Immature natural killer cell (primary cell): ENCODE results near the gene DOCK1. TPM values are rescaled to one million over a fixed set of nuclear protein-coding genes. Genes with fewer than 3 reads are reported as not detected.
A peak's percentile ranks its signal among the peaks of the same experiment; 100 is the strongest.

Experiments
- DNase-seq, 3 donors: peaks; one replicate each; pipeline ENCODE4 v3.0.0; 2022; ENCODE audit warnings: mixed read lengths in 1 of 3
- H3K27ac Mint-ChIP-seq, 6 donors: one replicate each; pipeline ENCODE4 v1.8.0; 2020; ENCODE audit warnings: mixed read lengths in 6 of 6, mild to moderate bottlenecking in 5 of 6, inconsistent platforms in 4 of 6, moderate library complexity in 3 of 6
- H3K27me3 Mint-ChIP-seq, 3 donors: one replicate each; pipeline ENCODE4 v1.8.0; 2020 to 2021; ENCODE audit warnings: low read depth in 3 of 3, mild to moderate bottlenecking in 3 of 3, mixed read lengths in 3 of 3, moderate library complexity in 3 of 3, inconsistent platforms in 1 of 3
- H3K36me3 Mint-ChIP-seq, 3 donors: one replicate each; pipeline ENCODE4 v1.8.0; 2020; ENCODE audit warnings: mixed read lengths in 3 of 3, inconsistent platforms in 2 of 3, mild to moderate bottlenecking in 2 of 3
- H3K4me1 Mint-ChIP-seq, 2 donors: one replicate each; pipeline ENCODE4 v1.8.0; 2020; ENCODE audit warnings: inconsistent platforms in 2 of 2, mild to moderate bottlenecking in 2 of 2, mixed read lengths in 2 of 2, moderate library complexity in 1 of 2
- H3K4me3 Mint-ChIP-seq, 5 donors: one replicate each; pipeline ENCODE4 v1.8.0; 2020; ENCODE audit warnings: mild to moderate bottlenecking in 5 of 5, mixed read lengths in 5 of 5, inconsistent platforms in 3 of 5, moderate library complexity in 3 of 5
- H3K9me3 Mint-ChIP-seq, 6 donors: one replicate each; pipeline ENCODE4 v1.8.0; 2020; ENCODE audit warnings: mild to moderate bottlenecking in 6 of 6, mixed read lengths in 6 of 6, inconsistent platforms in 4 of 6, moderate library complexity in 3 of 6
- polyA plus RNA-seq, 3 donors: library from polyadenylated mRNA; unstranded; fragments of 300-500 nt; fragmentation: Illumina TruSeq; gene quantifications; one replicate each; pipeline ENCODE4 v1.2.3, GENCODE V29; 2021

DOCK1 gene
- polyA plus RNA-seq, 3 donors from 2014 or later, result 0.37 TPM; not detected in 2

GRCh38 chr10:127345231-127345965 lies 440.2 kb downstream of the DOCK1 start:
- Mint-ChIP-seq H3K27ac (no peak overlapping the region), H3K9me3 (no peaks in the 10 kb centered on the region), H3K4me3 (no peak overlapping the region), H3K27me3 (peaks cover 3 to 8% (median 6%) of the 10 kb centered on the region in 3 donors), H3K36me3 (no peaks in the 10 kb centered on the region), H3K4me1 (no peaks in the 10 kb centered on the region)
- DNase-seq, result no peak

DNA sequence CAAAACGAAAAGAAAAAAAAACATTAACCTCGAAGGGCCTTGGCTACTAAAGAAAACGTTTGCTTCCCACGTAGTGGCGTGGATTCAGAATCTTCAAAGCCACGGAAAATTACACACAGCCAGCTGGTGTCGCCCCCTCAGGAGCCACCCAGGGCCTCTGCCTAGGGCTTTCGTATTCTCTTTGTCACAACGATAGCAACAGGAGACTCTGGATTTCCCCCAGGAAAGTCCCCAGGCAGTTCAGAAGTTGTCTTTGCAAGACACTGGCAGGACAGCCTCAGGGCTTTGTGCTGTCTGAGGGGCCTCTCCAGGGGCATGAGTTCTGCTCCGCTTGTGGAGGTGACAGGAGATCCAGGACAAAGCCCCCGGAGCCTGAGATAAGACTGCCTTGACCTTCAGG lies 441.4 kb downstream of the DOCK1 start:
- Mint-ChIP-seq H3K4me1 (no peaks in the 10 kb centered on the region), H3K4me3 (no peak overlapping the region), H3K27me3 (peaks cover under 1 to 6% (median 6%) of the 10 kb centered on the region in 3 donors), H3K27ac (no peak overlapping the region), H3K36me3 (no peaks in the 10 kb centered on the region), H3K9me3 (no peaks in the 10 kb centered on the region)
- DNase-seq, result no peak

DNA sequence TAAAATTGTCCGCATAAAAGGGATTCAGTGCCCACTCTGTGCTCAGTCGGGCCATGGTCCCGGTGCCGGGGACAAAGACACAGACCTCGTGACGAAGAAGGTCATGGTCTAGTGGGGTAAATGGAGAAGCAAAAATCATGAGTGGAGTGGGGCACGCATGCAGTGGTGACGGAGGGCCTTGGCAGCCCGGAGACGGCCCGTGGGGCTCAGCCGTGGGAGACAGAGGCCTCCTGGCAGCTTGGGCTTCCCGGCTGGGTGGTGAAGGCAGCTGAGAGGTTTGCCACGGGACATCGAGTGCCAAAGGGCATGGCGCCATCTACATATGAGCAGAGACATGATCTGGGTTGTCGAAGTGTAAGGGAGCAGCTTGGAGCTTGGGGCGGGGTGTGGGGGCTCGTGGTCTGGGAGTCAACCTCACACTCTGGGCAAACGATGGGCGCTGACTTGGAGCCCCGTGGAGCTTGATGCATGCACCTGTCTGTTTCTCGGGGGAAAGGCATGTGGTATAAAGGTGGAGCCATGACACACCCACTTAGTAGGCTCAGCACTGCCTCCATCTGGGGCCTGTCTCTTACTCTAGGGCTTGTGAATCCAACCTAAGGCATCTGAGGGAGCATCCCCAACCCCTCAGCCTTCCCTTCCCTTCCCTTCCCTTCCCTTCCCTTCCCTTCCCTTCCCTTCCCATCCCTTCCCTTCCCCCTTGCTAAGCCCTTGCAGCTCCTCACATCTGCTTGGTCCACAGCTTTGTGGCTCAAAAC lies 442.2 kb downstream of the DOCK1 start:
- Mint-ChIP-seq H3K4me3 (no peak overlapping the region), H3K27ac (no peak overlapping the region), H3K4me1 (no peaks in the 10 kb centered on the region), H3K9me3 (no peaks in the 10 kb centered on the region), H3K36me3 (no peaks in the 10 kb centered on the region), H3K27me3 (peaks cover 0 to 6% (median 4%) of the 10 kb centered on the region in 3 donors)
- DNase-seq, result peak in 2 of 3 donors; percentile 2 to 15

- Mint-ChIP-seq H3K27ac (no peak overlapping the region), H3K9me3 (no peaks in the 10 kb centered on the region), H3K4me3 (no peak overlapping the region), H3K36me3 (no peaks in the 10 kb centered on the region), H3K4me1 (peaks cover 0 to 7% of the 10 kb centered on the region in 2 donors), H3K27me3 (peaks cover 0 to 4% (median 2%) of the 10 kb centered on the region in 3 donors)
- DNase-seq, result no peak
Observed at GRCh38 chr10:127349737-127350136, 444.5 kb downstream of the DOCK1 start.

GRCh38 chr10:127351542-127351941 lies 446.3 kb downstream of the DOCK1 start:
- Mint-ChIP-seq H3K36me3 (no peaks in the 10 kb centered on the region), H3K27ac (no peak overlapping the region), H3K9me3 (no peaks in the 10 kb centered on the region), H3K4me1 (peaks cover 0 to 9% of the 10 kb centered on the region in 2 donors), H3K27me3 (peaks cover 0 to 4% (median 2%) of the 10 kb centered on the region in 3 donors), H3K4me3 (no peak overlapping the region)
- no peak for DNase-seq

GRCh38 chr10:127353544-127353943 lies 448.3 kb downstream of the DOCK1 start:
- Mint-ChIP-seq H3K4me1 (peaks cover 0 to 9% of the 10 kb centered on the region in 2 donors), H3K9me3 (no peaks in the 10 kb centered on the region), H3K36me3 (no peaks in the 10 kb centered on the region), H3K27ac (no peak overlapping the region), H3K4me3 (no peak overlapping the region), H3K27me3 (peaks cover 0 to 2% (median 0%) of the 10 kb centered on the region in 3 donors)
- DNase-seq, result no peak

DNA sequence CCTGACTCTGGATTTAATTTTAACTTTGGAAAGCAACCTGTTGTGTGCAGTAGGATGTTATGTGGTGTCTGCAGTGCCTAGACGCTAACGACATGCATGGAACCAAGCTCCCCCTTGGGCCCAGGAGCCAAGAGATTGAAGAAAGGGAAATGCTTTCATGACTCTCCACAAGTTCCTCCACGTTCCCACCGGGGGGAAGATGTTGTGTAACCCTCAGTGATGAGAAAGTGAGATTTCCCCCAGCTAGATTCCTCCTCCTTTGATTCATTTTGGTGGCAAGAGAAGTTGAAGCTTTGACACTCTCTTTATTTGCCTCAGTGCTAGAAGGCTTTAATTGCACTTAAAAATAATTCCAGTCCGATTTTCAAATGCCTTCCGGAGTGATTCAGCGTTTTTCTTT lies 449.0 kb downstream of the DOCK1 start:
- H3K27me3 Mint-ChIP-seq, result peaks cover 0 to 3% (median 2%) of the 10 kb centered on the region in 3 donors
- H3K36me3 Mint-ChIP-seq, result no peaks in the 10 kb centered on the region
- H3K4me3 Mint-ChIP-seq, result no peak overlapping the region
- no peaks in the 10 kb centered on the region for H3K9me3 Mint-ChIP-seq
- peaks cover 0 to 9% of the 10 kb centered on the region in 2 donors for H3K4me1 Mint-ChIP-seq
- no peak overlapping the region for H3K27ac Mint-ChIP-seq
- no peak for DNase-seq

DNA sequence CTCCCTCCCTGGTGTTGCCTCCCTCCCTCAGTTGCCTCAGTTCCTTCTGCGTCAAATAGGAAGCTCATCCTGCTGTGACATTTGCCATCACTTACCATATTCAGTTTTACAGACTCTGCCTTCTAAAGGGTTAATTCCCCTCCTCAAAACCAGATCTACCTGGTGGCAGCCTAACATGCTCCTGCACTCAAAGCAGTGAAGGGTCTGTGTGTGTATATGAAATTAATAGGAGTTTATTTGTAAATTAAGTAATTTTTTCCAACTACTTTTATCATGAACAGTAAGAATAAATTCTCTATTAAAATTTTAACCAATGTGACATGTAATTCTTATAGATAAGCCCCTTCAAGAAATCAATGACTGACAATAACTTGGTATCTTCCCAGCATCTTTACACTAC lies 449.8 kb downstream of the DOCK1 start:
- peaks cover 0 to 3% (median 2%) of the 10 kb centered on the region in 3 donors for H3K27me3 Mint-ChIP-seq
- H3K4me3 Mint-ChIP-seq, result no peak overlapping the region
- H3K9me3 Mint-ChIP-seq, result no peaks in the 10 kb centered on the region
- H3K36me3 Mint-ChIP-seq, result no peaks in the 10 kb centered on the region
- DNase-seq, result no peak
- H3K4me1 Mint-ChIP-seq, result peaks cover 4 to 11% of the 10 kb centered on the region in 2 donors
- H3K27ac Mint-ChIP-seq, result peak overlapping the region in 1 of 6 donors; percentile 74

GRCh38 chr10:127356360-127356759 lies 451.1 kb downstream of the DOCK1 start:
- H3K27me3 Mint-ChIP-seq, result peaks cover 2 to 4% (median 3%) of the 10 kb centered on the region in 3 donors
- no peak overlapping the region for H3K27ac Mint-ChIP-seq
- DNase-seq, result no peak
- no peaks in the 10 kb centered on the region for H3K36me3 Mint-ChIP-seq
- H3K4me3 Mint-ChIP-seq, result no peak overlapping the region
- no peaks in the 10 kb centered on the region for H3K9me3 Mint-ChIP-seq
- peaks cover 11 to 17% of the 10 kb centered on the region in 2 donors for H3K4me1 Mint-ChIP-seq

GRCh38 chr10:127357265-127357664 lies 452.0 kb downstream of the DOCK1 start:
- no peaks in the 10 kb centered on the region for H3K9me3 Mint-ChIP-seq
- no peak overlapping the region for H3K4me3 Mint-ChIP-seq
- no peaks in the 10 kb centered on the region for H3K36me3 Mint-ChIP-seq
- no peak for DNase-seq
- peaks cover 11 to 17% of the 10 kb centered on the region in 2 donors for H3K4me1 Mint-ChIP-seq
- H3K27me3 Mint-ChIP-seq, result peaks cover 2 to 4% (median 3%) of the 10 kb centered on the region in 3 donors
- H3K27ac Mint-ChIP-seq, result no peak overlapping the region

DNA sequence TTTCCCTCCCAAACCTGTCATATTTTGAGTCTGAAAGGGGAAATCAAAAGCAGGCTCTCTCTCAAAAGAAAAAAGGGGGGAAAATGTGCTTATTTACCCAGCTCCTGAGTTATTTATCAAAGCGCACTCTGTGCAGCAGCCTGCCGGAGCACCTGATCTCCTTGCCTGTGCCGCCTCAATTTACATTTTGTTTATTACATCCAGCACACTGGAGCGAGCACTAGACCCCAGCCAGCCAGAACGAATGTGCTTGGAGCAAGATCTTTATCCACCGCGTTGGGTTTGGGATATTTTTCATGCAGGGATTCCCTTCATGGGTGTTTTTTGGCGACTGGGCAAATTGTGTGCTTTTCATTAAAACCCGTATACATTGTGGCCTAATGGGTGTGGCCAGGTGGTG lies 453.1 kb downstream of the DOCK1 start:
- Mint-ChIP-seq H3K36me3 (no peaks in the 10 kb centered on the region), H3K4me3 (no peak overlapping the region), H3K4me1 (peaks cover 11 to 17% of the 10 kb centered on the region in 2 donors), H3K9me3 (no peaks in the 10 kb centered on the region), H3K27ac (no peak overlapping the region), H3K27me3 (peaks cover 2 to 3% (median 2%) of the 10 kb centered on the region in 3 donors)
- no peak for DNase-seq

- Mint-ChIP-seq H3K4me3 (no peak overlapping the region), H3K27ac (no peak overlapping the region), H3K4me1 (peaks cover 7 to 11% of the 10 kb centered on the region in 2 donors), H3K9me3 (no peaks in the 10 kb centered on the region), H3K27me3 (peaks cover 2 to 7% (median 4%) of the 10 kb centered on the region in 3 donors), H3K36me3 (no peaks in the 10 kb centered on the region)
- no peak for DNase-seq
Observed at GRCh38 chr10:127364034-127364433, 458.8 kb downstream of the DOCK1 start.

GRCh38 chr10:127368101-127368500 lies 462.9 kb downstream of the DOCK1 start:
- H3K9me3 Mint-ChIP-seq, result no peaks in the 10 kb centered on the region
- no peaks in the 10 kb centered on the region for H3K4me1 Mint-ChIP-seq
- peaks cover 0 to 3% (median 0%) of the 10 kb centered on the region in 3 donors for H3K36me3 Mint-ChIP-seq
- DNase-seq, result no peak
- H3K27me3 Mint-ChIP-seq, result peaks cover 0 to 4% (median 4%) of the 10 kb centered on the region in 3 donors
- H3K27ac Mint-ChIP-seq, result no peak overlapping the region
- no peak overlapping the region for H3K4me3 Mint-ChIP-seq

DNA sequence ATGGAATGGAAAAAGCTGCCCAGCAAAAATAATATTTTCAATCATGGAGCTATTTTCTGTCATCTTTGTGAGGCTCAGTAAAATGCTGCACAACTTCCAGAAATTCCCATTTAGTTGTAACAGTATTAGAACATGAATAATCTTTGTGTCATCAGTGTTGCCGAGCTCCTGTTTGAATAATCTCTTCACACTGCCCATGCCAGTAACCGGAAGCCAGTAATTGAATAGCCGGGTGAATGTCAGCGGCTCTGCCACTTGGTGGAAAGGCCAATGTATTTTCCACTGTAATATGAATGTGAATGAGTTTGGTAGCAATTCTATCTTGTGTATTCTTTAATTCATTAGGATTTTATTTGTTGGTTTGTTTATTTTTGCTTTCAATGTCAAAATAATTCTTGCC lies 463.7 kb downstream of the DOCK1 start:
- DNase-seq, result no peak
- no peak overlapping the region for H3K27ac Mint-ChIP-seq
- peaks cover 0 to 3% (median 0%) of the 10 kb centered on the region in 3 donors for H3K36me3 Mint-ChIP-seq
- no peaks in the 10 kb centered on the region for H3K4me1 Mint-ChIP-seq
- H3K27me3 Mint-ChIP-seq, result peaks cover 0 to 4% (median 2%) of the 10 kb centered on the region in 3 donors
- H3K9me3 Mint-ChIP-seq, result no peaks in the 10 kb centered on the region
- H3K4me3 Mint-ChIP-seq, result no peak overlapping the region
